GM23338 (cell line): Measurements from ENCODE around the gene C17orf114.

ENCODE experiments used
- ATAC-seq: fragments of 200-7000 bp; cut with Tn5 transposase; 3 replicates; pipeline ENCODE4 v1.9.1; 2020
- DNase-seq: peaks from one replicate; pipeline ENCODE4 v3.0.0-alpha.2; 2015; ENCODE audit warnings: low spot score
- H2AFZ ChIP-seq: fragments of 200-600 bp; sonication (generic); 2 replicates; pipeline ENCODE4 v1.8.0; 2016; ENCODE audit warnings: antibody characterized with exemption, mild to moderate bottlenecking, moderate library complexity
- H3F3A ChIP-seq: fragments of 200-600 bp; sonication (generic); replicated peaks from 2 replicates; pipeline ENCODE4 v1.8.0; 2017; ENCODE audit warnings: antibody characterized with exemption, mixed run types, low read depth
- H3K27ac ChIP-seq: fragments of 200-600 bp; sonication (generic); 2 replicates; pipeline ENCODE4 v1.6.1; 2016; ENCODE audit warnings: low read depth
- H3K27me3 ChIP-seq: fragments of 200-600 bp; sonication (generic); 2 replicates; pipeline ENCODE4 v1.8.0; 2016; ENCODE audit warnings: mild to moderate bottlenecking, mixed run types, moderate library complexity; ENCODE audit not compliant: insufficient read depth
- H3K36me3 ChIP-seq: fragments of 200-600 bp; sonication (generic); 2 replicates; pipeline ENCODE4 v1.8.0; 2016; ENCODE audit warnings: mild to moderate bottlenecking; ENCODE audit not compliant: insufficient read depth
- H3K4me1 ChIP-seq: fragments of 200-600 bp; sonication (generic); 2 replicates; pipeline ENCODE4 v1.8.0; 2016; ENCODE audit warnings: mild to moderate bottlenecking, moderate library complexity; ENCODE audit not compliant: insufficient read depth
- H3K4me2 ChIP-seq: fragments of 200-600 bp; sonication (generic); 2 replicates; pipeline ENCODE4 v1.7.1; 2017; ENCODE audit warnings: mixed run types
- H3K4me3 ChIP-seq: fragments of 200-600 bp; sonication (generic); 2 replicates; pipeline ENCODE4 v1.6.1; 2016; ENCODE audit warnings: mixed run types
- H3K79me2 ChIP-seq: fragments of 200-600 bp; sonication (generic); replicated peaks from 2 replicates; pipeline ENCODE4 v1.8.0; 2017; ENCODE audit warnings: mild to moderate bottlenecking; ENCODE audit not compliant: insufficient read depth
- H3K9me2 ChIP-seq: fragments of 200-600 bp; sonication (generic); 2 replicates; pipeline ENCODE4 v1.8.0; 2017; ENCODE audit not compliant: insufficient read depth
- H4K20me1 ChIP-seq: fragments of 200-600 bp; sonication (generic); replicated peaks from 2 replicates; pipeline ENCODE4 v1.8.0; 2017; ENCODE audit warnings: mild to moderate bottlenecking; ENCODE audit not compliant: insufficient read depth
- H3K27ac Mint-ChIP-seq: 2 replicates; pipeline ENCODE4 v1.8.0; 2020; ENCODE audit warnings: inconsistent platforms, mild to moderate bottlenecking, moderate library complexity, mixed read lengths
- H3K27me3 Mint-ChIP-seq: 3 replicates; pipeline ENCODE4 v1.8.0; 2022; ENCODE audit warnings: low read depth, mild to moderate bottlenecking, moderate library complexity, mixed read lengths, inconsistent platforms; ENCODE audit not compliant: insufficient read depth, poor library complexity
- H3K36me3 Mint-ChIP-seq: 3 replicates; pipeline ENCODE4 v1.8.0; 2021; ENCODE audit warnings: low read depth, mild to moderate bottlenecking, inconsistent platforms, moderate library complexity, mixed read lengths
- H3K4me1 Mint-ChIP-seq: 3 replicates; pipeline ENCODE4 v1.8.0; 2020; ENCODE audit warnings: mild to moderate bottlenecking, inconsistent platforms, mixed read lengths
- H3K4me3 Mint-ChIP-seq: 3 replicates; pipeline ENCODE4 v1.8.0; 2021; ENCODE audit warnings: moderate library complexity, mild to moderate bottlenecking, inconsistent platforms, mixed read lengths
- H3K9me3 Mint-ChIP-seq: 3 replicates; pipeline ENCODE4 v1.8.0; 2020; ENCODE audit warnings: moderate library complexity, mild to moderate bottlenecking, inconsistent platforms, mixed read lengths
- CREB1 ChIP-seq: fragments of 250-450 bp; sonication (Bioruptor Pico); IDR thresholded peaks from 2 replicates; pipeline ENCODE4 v1.5.0; 2020; ENCODE audit warnings: low read depth, mild to moderate bottlenecking, moderate library complexity
- CTCF ChIP-seq, 2 experiments: fragments of 200-600 bp in 1 of 2; sonication (generic) in 1 of 2; conservative IDR thresholded peaks; 2 replicates each; pipeline versions ENCODE4 v1.5.1 to v1.6.1; 2016 to 2017; ENCODE audit warnings: antibody characterized with exemption in 2 of 2, low read depth in 2 of 2, mild to moderate bottlenecking in 2 of 2, moderate library complexity in 1 of 2
- ETS1 ChIP-seq: IDR thresholded peaks from 2 replicates; pipeline ENCODE4 v1.6.1; 2016; ENCODE audit warnings: antibody characterized with exemption
- EZH2 ChIP-seq: fragments of 200-600 bp; sonication (generic); IDR thresholded peaks from one replicate; pipeline ENCODE4 v1.8.0; 2017; ENCODE audit warnings: antibody characterized with exemption, mild to moderate bottlenecking, low read depth; ENCODE audit not compliant: unreplicated experiment
- EZH2phosphoT487 ChIP-seq: fragments of 200-600 bp; sonication (generic); IDR thresholded peaks from one replicate; pipeline ENCODE4 v1.8.1; 2018; ENCODE audit warnings: antibody characterized with exemption; ENCODE audit not compliant: unreplicated experiment
- JUNB ChIP-seq: IDR thresholded peaks from one replicate; pipeline ENCODE4 v1.6.1; 2016; ENCODE audit warnings: antibody characterized with exemption; ENCODE audit not compliant: unreplicated experiment
- NANOG ChIP-seq: IDR thresholded peaks from 2 replicates; pipeline ENCODE4 v1.6.1; 2016; ENCODE audit warnings: antibody characterized with exemption, borderline replicate concordance
- POLR2AphosphoS5 ChIP-seq: IDR thresholded peaks from 2 replicates; pipeline ENCODE4 v1.6.1; 2016; ENCODE audit warnings: antibody characterized with exemption, low read depth
- REST ChIP-seq: IDR thresholded peaks from one replicate; pipeline ENCODE4 v1.6.1; 2018; ENCODE audit warnings: antibody characterized with exemption; ENCODE audit not compliant: unreplicated experiment
- STAT1 ChIP-seq: IDR thresholded peaks from one replicate; pipeline ENCODE4 v1.6.1; 2016; ENCODE audit warnings: antibody characterized with exemption; ENCODE audit not compliant: unreplicated experiment
- ZNF114 ChIP-seq: fragments of 250-450 bp; sonication (Bioruptor Pico); IDR thresholded peaks from 2 replicates; pipeline ENCODE4 v1.5.0; 2020; ENCODE audit warnings: mild to moderate bottlenecking, moderate library complexity
- ZNF331 ChIP-seq: fragments of 250-450 bp; sonication (Bioruptor Pico); IDR thresholded peaks from 2 replicates; pipeline ENCODE4 v1.5.0; 2020; ENCODE audit warnings: low read depth, mild to moderate bottlenecking, moderate library complexity

Gene C17orf114

DNA sequence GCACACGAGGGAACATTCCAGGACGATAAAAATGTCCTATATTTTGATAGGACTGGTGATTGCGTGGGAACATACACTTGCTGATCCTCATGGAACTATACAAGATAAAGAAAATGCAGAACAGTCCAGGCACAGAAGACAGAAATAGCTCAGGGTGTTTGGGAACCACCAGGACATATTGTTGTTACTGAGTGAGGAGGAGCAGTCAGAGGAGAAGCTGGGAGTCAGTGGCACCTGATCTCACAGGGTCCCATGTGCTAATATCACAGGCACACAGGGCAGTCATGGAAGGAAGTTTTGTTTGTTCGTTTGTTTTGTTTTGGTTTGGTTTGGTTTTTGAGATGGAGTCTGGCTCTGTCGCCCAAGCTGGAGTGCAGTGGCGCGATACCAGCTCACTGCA, 10.6 kb upstream of the C17orf114 start:
- Histone ChIP-seq H3K27ac (no peak overlapping the region), H3K4me1 (peaks cover 3% of the 10 kb centered on the region; the same call in 1 of the 2 replicates), H4K20me1 (no peaks in the 10 kb centered on the region), H3K4me2 (no peak overlapping the region), H3K4me3 (no peak overlapping the region), H3K27me3 (no peaks in the 10 kb centered on the region), H2AFZ (no peak overlapping the region), H3K9me2 (no peaks in the 10 kb centered on the region), H3F3A (0 out of 2 replicates have a peak, but pooled peaks cover 3% of the 10 kb centered on the region), H3K36me3 (peaks cover 20% of the 10 kb centered on the region), H3K79me2 (no peaks in the 10 kb centered on the region)
- peaks cover 39% of the 10 kb centered on the region for H3K36me3 Mint-ChIP-seq
- peaks cover 9% of the 10 kb centered on the region for H3K27me3 Mint-ChIP-seq
- peaks cover 5% of the 10 kb centered on the region; the same call in 2 of the 3 replicates for H3K4me1 Mint-ChIP-seq
- DNase-seq: no peak
- H3K27ac Mint-ChIP-seq: no peak overlapping the region
- no peak overlapping the region for H3K4me3 Mint-ChIP-seq
- TF ChIP-seq JUNB: no peak
- TF ChIP-seq CTCF (conservative IDR thresholded peaks at IDR 0.05; ENCODE audit: low read depth in 2 of 2): no peak
- no peak for TF ChIP-seq ZNF114
- ATAC-seq: no peak
- H3K9me3 Mint-ChIP-seq: peaks cover 2% of the 10 kb centered on the region

DNA sequence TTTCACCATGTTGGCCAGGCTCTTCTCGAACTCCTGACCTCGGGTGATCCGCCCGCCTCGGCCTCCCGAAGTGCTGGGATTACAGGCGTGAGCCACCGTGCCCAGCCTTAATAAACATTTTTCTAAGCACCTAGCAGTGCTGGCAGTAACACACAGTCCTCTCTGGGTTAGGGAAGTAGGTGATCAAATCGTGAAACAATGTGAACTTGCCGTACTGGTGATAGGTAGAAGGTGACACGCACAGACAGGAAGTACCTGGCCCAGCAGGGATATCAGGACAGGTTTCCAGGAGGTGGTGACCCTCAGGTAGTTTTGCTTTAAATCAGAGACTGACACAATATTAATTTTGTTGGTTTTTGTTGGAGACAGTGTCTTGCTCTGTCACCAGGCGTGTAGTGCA, 9.3 kb upstream of the C17orf114 start:
- H3K27ac ChIP-seq: no peak overlapping the region
- 0 out of 2 replicates have a peak, but pooled peaks cover 3% of the 10 kb centered on the region for H3F3A ChIP-seq
- H3K4me3 Mint-ChIP-seq: no peak overlapping the region
- peaks cover 32% of the 10 kb centered on the region for H3K36me3 Mint-ChIP-seq
- no peaks in the 10 kb centered on the region for H3K79me2 ChIP-seq
- no peak overlapping the region for H3K4me2 ChIP-seq
- peaks cover 3% of the 10 kb centered on the region; the same call in 1 of the 2 replicates for H3K4me1 ChIP-seq
- H3K9me3 Mint-ChIP-seq: peaks cover 2% of the 10 kb centered on the region
- H3K27ac Mint-ChIP-seq: no peak overlapping the region
- H4K20me1 ChIP-seq: no peaks in the 10 kb centered on the region
- ATAC-seq: no peak
- DNase-seq: no peak
- H3K27me3 Mint-ChIP-seq: peaks cover 12% of the 10 kb centered on the region
- H3K27me3 ChIP-seq: no peaks in the 10 kb centered on the region
- no peaks in the 10 kb centered on the region for H3K9me2 ChIP-seq
- H3K36me3 ChIP-seq: peaks cover 20% of the 10 kb centered on the region
- TF ChIP-seq EZH2 (no peak), CREB1 (CRISPR knock-in tag) (no peak), ZNF114 (no peak), ETS1 (no peak), NANOG (no peak), EZH2phosphoT487 (no peak), POLR2AphosphoS5 (no peak), CTCF (conservative IDR thresholded peaks at IDR 0.05; ENCODE audit: low read depth in 2 of 2) (no peak), STAT1 (no peak), JUNB (no peak), REST (no peak), ZNF331 (CRISPR knock-in tag) (no peak)
- H3K4me1 Mint-ChIP-seq: peaks cover 8% of the 10 kb centered on the region; the same call in 2 of the 3 replicates
- H3K4me3 ChIP-seq: no peak overlapping the region
- no peak overlapping the region for H2AFZ ChIP-seq
